Vagina (tissue), 2 donors: ENCODE data around the gene FLYWCH2. TPM values are rescaled to one million over a fixed set of nuclear protein-coding genes. Genes with fewer than 3 reads are reported as not detected.

ENCODE experiments used
- DNase-seq, 2 donors: peaks; one replicate each; pipeline ENCODE4 v3.0.0-alpha.2; 2017; ENCODE audit errors: extremely low spot score in 2 of 2
- H3K27ac ChIP-seq: fragments of 200-600 bp; sonication (generic); one replicate; pipeline ENCODE4 v1.5.1; 2019
- H3K27me3 ChIP-seq: fragments of 200-600 bp; sonication (generic); one replicate; pipeline ENCODE4 v1.5.1; 2019
- H3K36me3 ChIP-seq, 2 donors: fragments of 200-600 bp; sonication (generic); one replicate each; pipeline ENCODE4 v1.5.1; 2017 to 2019
- H3K4me1 ChIP-seq: fragments of 200-600 bp; sonication (generic); one replicate; pipeline ENCODE4 v1.5.1; 2019
- H3K4me3 ChIP-seq, 2 donors: fragments of 200-600 bp; sonication (generic); 1 replicate in 1 of 2; 2 replicates in 1 of 2; pipeline ENCODE4 v1.5.1; 2016 to 2019
- H3K9me3 ChIP-seq: fragments of 200-600 bp; sonication (generic); one replicate; pipeline ENCODE4 v1.5.1; 2019
- CTCF ChIP-seq, 3 experiments: fragments of 450-650 bp in 2 of 3; fragments of 200-600 bp in 1 of 3; sonication (generic) in 1 of 3; IDR thresholded peaks; one replicate each; pipeline ENCODE4 v1.5.1; 2017 to 2019; ENCODE audit warnings: antibody characterized with exemption in 3 of 3, mild to moderate bottlenecking in 2 of 3, moderate library complexity in 2 of 3
- POLR2A ChIP-seq, 2 donors: fragments of 450-650 bp; IDR thresholded peaks; one replicate each; pipeline ENCODE4 v1.6.1; 2017; ENCODE audit warnings: antibody characterized with exemption in 2 of 2, mild to moderate bottlenecking in 2 of 2, moderate library complexity in 2 of 2
- POLR2AphosphoS5 ChIP-seq, 2 donors: sonication (generic); formaldehyde crosslinking; IDR thresholded peaks; one replicate each; pipeline ENCODE4 v1.9.0; 2017; ENCODE audit warnings: antibody characterized with exemption in 2 of 2, mild to moderate bottlenecking in 2 of 2, low read depth in 1 of 2; ENCODE audit not compliant: insufficient read depth in 1 of 2
- intact Hi-C: fragments of 100-400 bp; cut with DNase I; formaldehyde crosslinking; loops from one replicate; pipeline ENCODE4 v1.15.1; 2023
- total RNA-seq: library from RNA; depleted of rRNA; stranded (reverse); fragments of >200 nt; gene quantifications from one replicate; pipeline ENCODE4 v1.2.3, GENCODE V29; 2016

Gene FLYWCH2
- total RNA-seq, 1 donor from 2014 or later = 65.1 TPM

- no peak overlapping the region for H3K27ac ChIP-seq
- no peak for DNase-seq
- TF ChIP-seq CTCF (IDR thresholded peaks at IDR 0.05) (no peak), POLR2AphosphoS5 (IDR thresholded peaks at IDR 0.05; ENCODE audit: insufficient read depth in 1 of 2, low read depth in 1 of 2) (no peak), POLR2A (IDR thresholded peaks at IDR 0.05) (no peak)
- intact Hi-C loops = no loop called here
- H3K27me3 ChIP-seq = no peaks in the 10 kb centered on the region
- no peaks in the 10 kb centered on the region for H3K4me1 ChIP-seq
- H3K9me3 ChIP-seq = no peaks in the 10 kb centered on the region
- peaks cover 0 to 13% of the 10 kb centered on the region in 2 donors for H3K36me3 ChIP-seq
- H3K4me3 ChIP-seq = no peak overlapping the region
These were observed 63.6 kb downstream of the FLYWCH2 start for GRCh38 chr16:2946649-2947048.

Other genes starting within 250 kb of the FLYWCH2 start
- 19.4 TPM for gene KCTD5, start 200.7 kb upstream of the FLYWCH2 start, total RNA-seq
- gene PRSS27, start 163.0 kb upstream of the FLYWCH2 start, total RNA-seq = 61.6 TPM
- gene SRRM2, start 130.6 kb upstream of the FLYWCH2 start, total RNA-seq = 534 TPM
- gene ELOB, start 105.9 kb upstream of the FLYWCH2 start, total RNA-seq = 530 TPM
- gene PRSS33, start 95.7 kb upstream of the FLYWCH2 start, total RNA-seq = not detected
- not detected for gene PRSS41, start 84.7 kb upstream of the FLYWCH2 start, total RNA-seq
- not detected for gene PRSS21, start 66.0 kb upstream of the FLYWCH2 start, total RNA-seq
- gene ZG16B, start 52.9 kb upstream of the FLYWCH2 start, total RNA-seq = 11.3 TPM
- 38.8 TPM for gene PRSS22, start 25.0 kb upstream of the FLYWCH2 start, total RNA-seq
- 32.9 TPM for gene FLYWCH1, start 28.7 kb downstream of the FLYWCH2 start, total RNA-seq
- gene KREMEN2, start 81.1 kb downstream of the FLYWCH2 start, total RNA-seq = not detected
- gene PAQR4, start 86.1 kb downstream of the FLYWCH2 start, total RNA-seq = 2.7 TPM
- gene PKMYT1, start 97.2 kb downstream of the FLYWCH2 start, total RNA-seq = 6.9 TPM
- not detected for gene CLDN9, start 129.7 kb downstream of the FLYWCH2 start, total RNA-seq
- gene CLDN6, start 135.0 kb downstream of the FLYWCH2 start, total RNA-seq = not detected
- 12.3 TPM for gene TNFRSF12A, start 137.2 kb downstream of the FLYWCH2 start, total RNA-seq
- 39.0 TPM for gene HCFC1R1, start 140.7 kb downstream of the FLYWCH2 start, total RNA-seq
- gene THOC6, start 140.8 kb downstream of the FLYWCH2 start, total RNA-seq = 22.6 TPM
- 52.5 TPM for gene BICDL2, start 153.7 kb downstream of the FLYWCH2 start, total RNA-seq
- gene MMP25, start 163.3 kb downstream of the FLYWCH2 start, total RNA-seq = 0.25 TPM
- 13.0 TPM for gene IL32, start 182.4 kb downstream of the FLYWCH2 start, total RNA-seq
- not detected for gene ZSCAN10, start 216.1 kb downstream of the FLYWCH2 start, total RNA-seq
- gene ZNF205, start 229.4 kb downstream of the FLYWCH2 start, total RNA-seq = 14.2 TPM